ENCODE results near the gene MTCL1.

The MTCL1 gene

GRCh38 chr18:8856212-8856611 lies 150.9 kb downstream of the MTCL1 start:
- H3K4me3 ChIP-seq (replicated peaks in 1 of 2; ENCODE audit: low read depth in 2 of 2, low read length in 2 of 2), result no peak overlapping the region
- DNase-seq (ENCODE audit: low read depth in 2 of 2), result no peak
- TF ChIP-seq CTCF (IDR thresholded peaks at IDR 0.05; ENCODE audit: low read depth, low read length), result no peak

GRCh38 chr18:8856769-8857393 lies 151.5 kb downstream of the MTCL1 start:
- H3K4me3 ChIP-seq (replicated peaks in 1 of 2; ENCODE audit: low read depth in 2 of 2, low read length in 2 of 2), result no peak overlapping the region
- no peak for DNase-seq (ENCODE audit: low read depth in 2 of 2)
- no peak for TF ChIP-seq CTCF (IDR thresholded peaks at IDR 0.05; ENCODE audit: low read depth, low read length)

GRCh38 chr18:8857806-8858205 lies 152.4 kb downstream of the MTCL1 start:
- no peak for DNase-seq (ENCODE audit: low read depth in 2 of 2)
- TF ChIP-seq CTCF (IDR thresholded peaks at IDR 0.05; ENCODE audit: low read depth, low read length), result no peak
- no peak overlapping the region for H3K4me3 ChIP-seq (replicated peaks in 1 of 2; ENCODE audit: low read depth in 2 of 2, low read length in 2 of 2)

- TF ChIP-seq CTCF (IDR thresholded peaks at IDR 0.05; ENCODE audit: low read depth, low read length), result no peak
- no peak overlapping the region for H3K4me3 ChIP-seq (replicated peaks in 1 of 2; ENCODE audit: low read depth in 2 of 2, low read length in 2 of 2)
- DNase-seq (ENCODE audit: low read depth in 2 of 2), result peak; percentile 97
These were observed 153.6 kb downstream of the MTCL1 start for GRCh38 chr18:8858888-8859511.

- DNase-seq (ENCODE audit: low read depth in 2 of 2), result no peak
- TF ChIP-seq CTCF (IDR thresholded peaks at IDR 0.05; ENCODE audit: low read depth, low read length), result no peak
- H3K4me3 ChIP-seq (replicated peaks in 1 of 2; ENCODE audit: low read depth in 2 of 2, low read length in 2 of 2), result no peak overlapping the region
These were observed 155.7 kb downstream of the MTCL1 start for GRCh38 chr18:8860845-8861642.

- no peak overlapping the region for H3K4me3 ChIP-seq (replicated peaks in 1 of 2; ENCODE audit: low read depth in 2 of 2, low read length in 2 of 2)
- no peak for DNase-seq (ENCODE audit: low read depth in 2 of 2)
- no peak for TF ChIP-seq CTCF (IDR thresholded peaks at IDR 0.05; ENCODE audit: low read depth, low read length)
These were observed 158.1 kb downstream of the MTCL1 start for GRCh38 chr18:8863427-8863826.

Measured in cardiac fibroblast (primary cell).